ENCODE data around the gene MCM3AP. TPM values are rescaled to one million over a fixed set of nuclear protein-coding genes. Genes with fewer than 3 reads are reported as not detected.

Gene MCM3AP
- total and polyA plus RNA-seq, 7 donors = 44.0 to 104 (median 79.9) TPM

GRCh38 chr21:46189959-46190490 lies 95.4 kb downstream of the MCM3AP start:
- TF ChIP-seq, protein P1, sequence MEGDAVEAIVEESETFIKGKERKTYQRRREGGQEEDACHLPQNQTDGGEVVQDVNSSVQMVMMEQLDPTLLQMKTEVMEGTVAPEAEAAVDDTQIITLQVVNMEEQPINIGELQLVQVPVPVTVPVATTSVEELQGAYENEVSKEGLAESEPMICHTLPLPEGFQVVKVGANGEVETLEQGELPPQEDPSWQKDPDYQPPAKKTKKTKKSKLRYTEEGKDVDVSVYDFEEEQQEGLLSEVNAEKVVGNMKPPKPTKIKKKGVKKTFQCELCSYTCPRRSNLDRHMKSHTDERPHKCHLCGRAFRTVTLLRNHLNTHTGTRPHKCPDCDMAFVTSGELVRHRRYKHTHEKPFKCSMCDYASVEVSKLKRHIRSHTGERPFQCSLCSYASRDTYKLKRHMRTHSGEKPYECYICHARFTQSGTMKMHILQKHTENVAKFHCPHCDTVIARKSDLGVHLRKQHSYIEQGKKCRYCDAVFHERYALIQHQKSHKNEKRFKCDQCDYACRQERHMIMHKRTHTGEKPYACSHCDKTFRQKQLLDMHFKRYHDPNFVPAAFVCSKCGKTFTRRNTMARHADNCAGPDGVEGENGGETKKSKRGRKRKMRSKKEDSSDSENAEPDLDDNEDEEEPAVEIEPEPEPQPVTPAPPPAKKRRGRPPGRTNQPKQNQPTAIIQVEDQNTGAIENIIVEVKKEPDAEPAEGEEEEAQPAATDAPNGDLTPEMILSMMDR (IDR thresholded peaks at IDR 0.05) = no peak
- intact Hi-C loops (cut with DNase I) = loop anchor here in 1 of 2 donors (5.0 to 10.0 kb wide), 2 partner anchors 37 to 135 kb away; partner anchors contain the start of genes C21orf58, LSS and PCNT
- Histone ChIP-seq H3K27me3 (ENCODE audit: insufficient read depth in 3 of 3, low read length in 2 of 3) (no peaks in the 10 kb centered on the region), H3K4me3 (no peak overlapping the region), H3K9me3 (no peaks in the 10 kb centered on the region), H3K27ac (no peak overlapping the region), H3K36me3 (ENCODE audit: insufficient read depth in 1 of 2, low read depth in 1 of 2) (peaks cover 0 to 47% of the 10 kb centered on the region in 2 donors), H3K4me1 (peaks cover 29% of the 10 kb centered on the region)
- 97 to 99% (median 97%) methylated on average over 10 to 14 of the region's 14 CpGs for WGBS, 3 donors
- DNase-seq = no peak
- ATAC-seq = no peak

DNA sequence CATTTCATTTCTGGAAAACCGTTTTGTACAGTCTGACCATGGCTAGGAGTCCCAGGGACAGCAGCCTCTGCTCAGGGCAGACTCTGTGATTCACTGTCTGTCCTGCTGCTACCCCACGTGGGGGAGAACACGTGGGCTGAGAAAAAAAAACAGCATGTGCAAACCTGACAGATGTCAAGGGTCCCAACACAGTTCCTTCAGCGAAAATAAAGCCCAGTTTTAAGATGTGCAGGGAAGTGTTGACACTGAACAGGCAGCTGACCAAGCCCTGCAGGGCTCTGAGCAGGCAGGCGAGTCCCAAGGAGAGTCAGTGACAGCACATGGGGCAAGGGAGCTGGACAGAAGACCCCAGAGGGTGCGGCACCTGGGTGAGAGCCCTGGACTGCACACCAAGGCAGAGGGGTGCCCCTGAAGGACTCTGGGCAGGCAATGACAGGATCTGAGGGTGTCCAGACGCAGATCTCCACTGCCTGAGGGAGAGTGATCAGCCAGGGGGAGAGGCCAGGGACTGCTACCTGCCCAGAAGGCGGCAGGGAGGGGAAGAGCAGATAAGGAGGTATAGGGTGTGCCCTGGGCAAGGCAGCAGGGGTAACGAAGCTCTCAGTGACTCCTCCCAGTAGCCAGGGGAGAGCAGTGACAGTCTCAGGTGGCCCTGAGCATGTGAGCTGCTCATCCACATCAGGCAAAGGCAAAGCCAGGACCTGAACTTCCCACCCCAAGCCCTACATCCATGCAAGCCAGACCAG lies 96.0 kb downstream of the MCM3AP start:
- 78 to 86% (median 78%) methylated on average over 9 of the region's 9 CpGs for WGBS, 3 donors
- peaks cover 0 to 41% of the 10 kb centered on the region in 2 donors for H3K36me3 ChIP-seq (ENCODE audit: insufficient read depth in 1 of 2, low read depth in 1 of 2)

GRCh38 chr21:46188226-46189212 lies 96.9 kb downstream of the MCM3AP start:
- H3K27me3 ChIP-seq (ENCODE audit: insufficient read depth in 3 of 3, low read length in 2 of 3) = no peaks in the 10 kb centered on the region
- ATAC-seq (peak; percentile 80 to 87 (median 84)), DNase-seq (peak; percentile 69 to 76)
- intact Hi-C loops (cut with DNase I) = loop anchor here in 1 of 2 donors (5.0 to 10.0 kb wide), 2 partner anchors 39 to 136 kb away; partner anchors contain the start of genes C21orf58, LSS and PCNT
- H3K4me3 ChIP-seq = no peak overlapping the region
- TF ChIP-seq, protein P1 (IDR thresholded peaks at IDR 0.05) = no peak
- H3K9me3 ChIP-seq = no peaks in the 10 kb centered on the region
- H3K4me1 ChIP-seq = peaks cover 29% of the 10 kb centered on the region
- H3K36me3 ChIP-seq (ENCODE audit: insufficient read depth in 1 of 2, low read depth in 1 of 2) = peaks cover 0 to 32% of the 10 kb centered on the region in 2 donors
- 45 to 53% (median 49%) methylated on average over 17 of the region's 17 CpGs for WGBS, 3 donors
- H3K27ac ChIP-seq = peak overlapping the region; percentile 83

More for the DNA sequence above, 96.0 kb downstream of the MCM3AP start:
- Histone ChIP-seq H3K27ac (peak overlapping the region; percentile 83), H3K4me1 (peaks cover 29% of the 10 kb centered on the region), H3K27me3 (ENCODE audit: insufficient read depth in 3 of 3, low read length in 2 of 3) (no peaks in the 10 kb centered on the region), H3K9me3 (no peaks in the 10 kb centered on the region), H3K4me3 (no peak overlapping the region)
- peak in 3 of 4 donors; percentile 36 to 50 (median 41) for ATAC-seq
- intact Hi-C loops (cut with DNase I) = loop anchor here in 1 of 2 donors (5.0 to 10.0 kb wide), 2 partner anchors 38 to 135 kb away; partner anchors contain the start of genes C21orf58, LSS and PCNT
- peak in 1 of 2 donors; percentile 41 for DNase-seq
- TF ChIP-seq, protein P1 (IDR thresholded peaks at IDR 0.05) = no peak

- Histone ChIP-seq H3K9me3 (no peaks in the 10 kb centered on the region), H3K27ac (peak overlapping the region; percentile 83), H3K4me3 (no peak overlapping the region), H3K36me3 (ENCODE audit: insufficient read depth in 1 of 2, low read depth in 1 of 2) (peaks cover 0 to 29% of the 10 kb centered on the region in 2 donors), H3K4me1 (peaks cover 29% of the 10 kb centered on the region), H3K27me3 (ENCODE audit: insufficient read depth in 3 of 3, low read length in 2 of 3) (peaks cover 0 to 1% (median 0%) of the 10 kb centered on the region in 3 donors)
- WGBS, 3 donors = 83 to 85% (median 85%) methylated on average over 7 of the region's 7 CpGs
- TF ChIP-seq, protein P1 (IDR thresholded peaks at IDR 0.05) = no peak
- DNase-seq = no peak
- ATAC-seq = no peak
- intact Hi-C loops (cut with DNase I) = loop anchor here in 1 of 2 donors (5.0 to 10.0 kb wide), 2 partner anchors 39 to 137 kb away; partner anchors contain the start of genes C21orf58, LSS and PCNT
Measured at GRCh38 chr21:46187814-46188213, 97.6 kb downstream of the MCM3AP start.

All from psoas muscle (tissue), 8 donors.